HepG2 (cell line): Measurements from ENCODE around the gene GNRH2. TPM values are rescaled to one million over a fixed set of nuclear protein-coding genes. Genes with fewer than 3 reads are reported as not detected.
A peak's percentile ranks its signal among the peaks of the same experiment; 100 is the strongest.

ENCODE experiments used
- ATAC-seq: fragments of 200-7000 bp; cut with Tn5 transposase; 3 replicates; pipeline ENCODE4 v1.9.1; 2020; ENCODE audit warnings: mild to moderate bottlenecking, moderate library complexity
- BruUV-seq: library from RNA; stranded (reverse); fragments of 400-500 nt; replicated peaks from 2 replicates; lab custom pipeline; 2021; lab: Mats Ljungman, UMichigan
- CTCF ChIA-PET: fragments of 300-600 bp; formaldehyde crosslinking; extraction: SDS; loops from one replicate; lab custom pipeline; 2021; ENCODE audit warnings: low total read pairs, inconsistent platforms, low intra/inter-chr PET ratio; lab: Yijun Ruan, JAX
- POLR2A ChIA-PET: fragments of 350-600 bp; sonication (Branson Sonifier 250); formaldehyde crosslinking; loops from one replicate; lab custom pipeline; 2020; ENCODE audit warnings: antibody characterized with exemption, inconsistent platforms; lab: Yijun Ruan, JAX
- DNase-seq: peaks from one replicate; pipeline ENCODE4 v3.0.0-alpha.2; 2015; ENCODE audit warnings: low spot score
- FAIRE-seq: peaks from 3 replicates; lab custom pipeline; 2011; peaks lifted over from hg19 to GRCh38; lab: Jason Lieb, UNC
- H2AFZ ChIP-seq: one replicate; pipeline ENCODE4 v1.6.1; 2011; ENCODE audit warnings: low read length, inconsistent platforms
- H3K27ac ChIP-seq: fragments of 300-600 bp; 3 replicates; pipeline ENCODE4 v1.8.0; 2011; ENCODE audit warnings: mixed run types, mild to moderate bottlenecking, mixed read lengths, low read length, inconsistent platforms; ENCODE audit not compliant: insufficient read depth; ENCODE audit errors: extremely low read length
- H3K27me3 ChIP-seq, 2 experiments: fragments of 200-600 bp in 1 of 2; 2 replicates in 1 of 2; 3 replicates in 1 of 2; pipeline versions ENCODE4 v1.6.0 to v1.8.0; 2011; ENCODE audit warnings: low read length in 2 of 2, mild to moderate bottlenecking in 2 of 2, moderate library complexity in 2 of 2, inconsistent platforms in 1 of 2; ENCODE audit not compliant: insufficient read depth in 2 of 2, control insufficient read depth in 1 of 2
- H3K36me3 ChIP-seq, 2 experiments: fragments of 200-600 bp in 1 of 2; replicated peaks in 1 of 2; 2 replicates in 1 of 2; 3 replicates in 1 of 2; pipeline versions ENCODE4 v1.5.1 to v1.8.0; 2011; ENCODE audit warnings: low read length in 2 of 2, inconsistent platforms in 1 of 2; ENCODE audit not compliant: insufficient read depth in 2 of 2, control insufficient read depth in 1 of 2
- H3K4me1 ChIP-seq: 2 replicates; pipeline ENCODE4 v1.5.1; 2012; ENCODE audit warnings: low read length, inconsistent platforms; ENCODE audit not compliant: insufficient read depth
- H3K4me2 ChIP-seq: 2 replicates; pipeline ENCODE4 v1.6.0; 2011; ENCODE audit warnings: low read depth, low read length, inconsistent platforms
- H3K4me3 ChIP-seq, 3 experiments: fragments of 200-600 bp in 1 of 3; sonication (generic), shearing (Covaris generic) in 1 of 3; replicated peaks in 1 of 3; 2 replicates each; pipeline ENCODE4 v1.5.1; 2011 to 2016; ENCODE audit warnings: low read length in 3 of 3, inconsistent platforms in 2 of 3, low read depth in 2 of 3, mild to moderate bottlenecking in 2 of 3, control low read depth in 1 of 3, mixed read lengths in 1 of 3; ENCODE audit not compliant: insufficient read depth in 1 of 3
- H3K79me2 ChIP-seq: one replicate; pipeline ENCODE4 v1.6.1; 2011; ENCODE audit warnings: low read length, inconsistent platforms; ENCODE audit not compliant: insufficient read depth
- H3K9ac ChIP-seq: 2 replicates; pipeline ENCODE4 v1.6.0; 2011; ENCODE audit warnings: mild to moderate bottlenecking, low read depth, low read length, inconsistent platforms; ENCODE audit not compliant: insufficient read depth
- H3K9me3 ChIP-seq: 2 replicates; pipeline ENCODE4 v1.5.1; 2012; ENCODE audit warnings: mild to moderate bottlenecking, low read length
- H4K20me1 ChIP-seq: 2 replicates; pipeline ENCODE4 v1.6.0; 2011; ENCODE audit warnings: inconsistent platforms, mild to moderate bottlenecking, low read length, moderate library complexity; ENCODE audit not compliant: insufficient read depth
- FLYWCH1 ChIP-seq: sonication (generic); formaldehyde crosslinking; IDR thresholded peaks from 2 replicates; pipeline ENCODE4 v1.8.1; 2023; ENCODE audit warnings: mild to moderate bottlenecking, missing genetic modification reagents
- PAWR ChIP-seq: sonication (generic); formaldehyde crosslinking; IDR thresholded peaks from 2 replicates; pipeline ENCODE4 v1.4.0; 2020; ENCODE audit warnings: missing genetic modification reagents, mild to moderate bottlenecking, borderline replicate concordance
- TEAD3 ChIP-seq: optimal IDR thresholded peaks from 2 replicates; pipeline ENCODE3; 2016; ENCODE audit warnings: borderline replicate concordance
- YEATS2 ChIP-seq: sonication (generic); formaldehyde crosslinking; IDR thresholded peaks from 2 replicates; pipeline ENCODE4 v1.4.0; 2020; ENCODE audit warnings: missing genetic modification reagents, borderline replicate concordance
- ZNF543 ChIP-seq: sonication (generic); formaldehyde crosslinking; IDR thresholded peaks from 2 replicates; pipeline ENCODE4 v1.4.0; 2020; ENCODE audit warnings: mild to moderate bottlenecking, missing genetic modification reagents
- ZNF577 ChIP-seq: sonication (generic); formaldehyde crosslinking; IDR thresholded peaks from 2 replicates; pipeline ENCODE4 v1.4.0; 2020; ENCODE audit warnings: mild to moderate bottlenecking, low read depth, missing genetic modification reagents, borderline replicate concordance
- WGBS: methylation state at CpG from one replicate; pipeline ENCODE4 v1.1.6; 2017; ENCODE audit warnings: low lambda C conversion rate; 5-methylcytosine and 5-hydroxymethylcytosine counted together
- in situ Hi-C: cut with HindIII; loops from 2 replicates; pipeline ENCODE4 v1.10.0; 2017; ENCODE audit warnings: low pct_unique_long_range_greater_than_20kb; ENCODE audit not compliant: extremely low pct_ligation_motif_present
- intact Hi-C: fragments of 100-400 bp; cut with micrococcal nuclease; formaldehyde crosslinking; loops from one replicate; pipeline ENCODE4 v1.10.0; 2022; ENCODE audit not compliant: unreplicated experiment
- polyA plus RNA-seq, 8 experiments: library from polyadenylated mRNA; depleted of rRNA in 3 of 8; stranded (reverse) in 7 of 8; unstranded in 1 of 8; fragments of >200 nt; fragmentation: Illumina TruSeq in 4 of 8; extraction: Trizol in 4 of 8; gene quantifications; 2 replicates each; pipeline versions ENCODE4 v1.2.1 to v1.2.3, GENCODE V29; 2011 to 2016; ENCODE audit warnings: low read depth in 4 of 8, missing spikeins in 1 of 8, mixed read lengths in 1 of 8; ENCODE audit not compliant: insufficient read depth in 1 of 8
- total RNA-seq, 5 experiments: library from RNA; depleted of rRNA; stranded (reverse); fragments of >200 nt; fragmentation: Illumina TruSeq; extraction: Trizol; gene quantifications; 2 replicates each; pipeline ENCODE4 v1.2.3, GENCODE V29; 2016; ENCODE audit warnings: low read depth in 1 of 5
- TF ChIP-seq, protein P1 (sequence below): sonication (generic); formaldehyde crosslinking; IDR thresholded peaks from 2 replicates; pipeline ENCODE4 v1.5.1; 2020; ENCODE audit warnings: mild to moderate bottlenecking, missing genetic modification reagents, moderate library complexity

GNRH2 gene
- total and polyA plus RNA-seq, 2 of the 13 experiments (the other 11 are each of a cell fraction or from before 2014, with no cell fraction given): 0.28 TPM; not detected in 1

DNA sequence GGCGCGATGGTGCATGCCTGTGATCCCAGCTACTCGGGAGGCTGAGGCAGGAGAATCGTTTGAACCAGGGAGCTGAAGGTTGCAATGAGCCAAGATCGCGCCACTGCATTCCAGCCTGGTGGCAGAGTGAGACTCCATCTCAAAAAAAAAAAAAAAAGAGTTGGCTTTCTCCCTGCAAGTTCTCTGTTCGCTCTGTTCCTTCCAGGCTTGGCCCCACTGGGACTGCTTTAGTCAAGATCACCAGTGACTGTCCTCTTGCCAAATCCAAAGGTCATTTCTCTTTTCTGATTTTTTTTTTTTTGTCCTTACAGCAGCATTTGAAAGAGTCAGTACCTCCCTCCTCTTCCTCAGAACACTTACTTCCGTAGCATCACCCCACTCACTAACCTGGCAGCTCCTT lies 10.8 kb upstream of the GNRH2 start:
- no TSS peak for BruUV-seq
- Histone ChIP-seq H3K36me3 (peaks cover 46 to 68% of the 10 kb centered on the region in 2 experiments), H3K79me2 (no peaks in the 10 kb centered on the region), H3K9ac (no peak overlapping the region), H4K20me1 (no peaks in the 10 kb centered on the region), H2AFZ (no peak overlapping the region), H3K9me3 (no peaks in the 10 kb centered on the region), H3K27me3 (no peaks in the 10 kb centered on the region), H3K4me2 (no peak overlapping the region), H3K27ac (no peak overlapping the region), H3K4me1 (peaks cover 13% of the 10 kb centered on the region), H3K4me3 (no peak overlapping the region)
- ChIA-PET POLR2A (no interaction called here), CTCF (no interaction called here)
- intact Hi-C loops (no loop called here), in situ Hi-C loops (no loop called here)
- no peak for FAIRE-seq
- TF ChIP-seq TEAD3 (CRISPR knock-in tag) (peak; percentile 19), ZNF577 (CRISPR knock-in tag) (no peak), YEATS2 (CRISPR knock-in tag) (no peak)
- no peak for ATAC-seq
- DNase-seq: no peak
- 91% methylated on average over 8 of the region's 8 CpGs for WGBS

DNA sequence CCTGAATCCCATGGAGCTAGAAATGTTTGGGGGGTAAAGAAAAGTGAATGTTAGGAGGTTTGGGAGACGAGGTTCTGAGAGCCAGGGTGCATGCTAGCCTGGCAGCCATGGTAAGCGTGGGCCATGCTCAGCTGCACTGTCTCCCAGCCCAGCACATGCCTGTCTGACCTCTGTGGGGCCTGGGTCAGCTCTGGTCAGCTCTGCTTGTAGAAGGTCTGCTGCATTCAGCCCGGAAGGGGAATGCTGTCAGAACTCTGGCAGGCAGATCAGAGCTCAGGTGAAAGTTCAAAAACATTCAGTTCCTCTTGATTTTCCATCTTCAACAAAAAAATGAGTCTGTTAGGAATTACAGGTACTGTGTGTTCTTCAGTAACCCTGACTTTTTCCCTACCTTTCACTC lies 5.8 kb upstream of the GNRH2 start:
- CTCF ChIA-PET: no interaction called here
- Histone ChIP-seq H3K4me2 (no peak overlapping the region), H3K79me2 (no peaks in the 10 kb centered on the region), H3K4me1 (peaks cover 15% of the 10 kb centered on the region), H4K20me1 (no peaks in the 10 kb centered on the region), H3K36me3 (peaks cover 44 to 60% of the 10 kb centered on the region in 2 experiments), H3K27ac (no peak overlapping the region), H2AFZ (no peak overlapping the region), H3K27me3 (no peaks in the 10 kb centered on the region), H3K9me3 (no peaks in the 10 kb centered on the region), H3K4me3 (no peak overlapping the region), H3K9ac (no peak overlapping the region)
- FAIRE-seq (no peak), DNase-seq (no peak), ATAC-seq (peak; percentile 31; the same call in 2 of the 3 replicates)
- POLR2A ChIA-PET: no interaction called here
- intact Hi-C loops: no loop called here
- no peak for TF ChIP-seq PAWR (CRISPR knock-in tag)
- TF ChIP-seq ZNF543 (CRISPR knock-in tag): no peak
- TF ChIP-seq, protein P1, sequence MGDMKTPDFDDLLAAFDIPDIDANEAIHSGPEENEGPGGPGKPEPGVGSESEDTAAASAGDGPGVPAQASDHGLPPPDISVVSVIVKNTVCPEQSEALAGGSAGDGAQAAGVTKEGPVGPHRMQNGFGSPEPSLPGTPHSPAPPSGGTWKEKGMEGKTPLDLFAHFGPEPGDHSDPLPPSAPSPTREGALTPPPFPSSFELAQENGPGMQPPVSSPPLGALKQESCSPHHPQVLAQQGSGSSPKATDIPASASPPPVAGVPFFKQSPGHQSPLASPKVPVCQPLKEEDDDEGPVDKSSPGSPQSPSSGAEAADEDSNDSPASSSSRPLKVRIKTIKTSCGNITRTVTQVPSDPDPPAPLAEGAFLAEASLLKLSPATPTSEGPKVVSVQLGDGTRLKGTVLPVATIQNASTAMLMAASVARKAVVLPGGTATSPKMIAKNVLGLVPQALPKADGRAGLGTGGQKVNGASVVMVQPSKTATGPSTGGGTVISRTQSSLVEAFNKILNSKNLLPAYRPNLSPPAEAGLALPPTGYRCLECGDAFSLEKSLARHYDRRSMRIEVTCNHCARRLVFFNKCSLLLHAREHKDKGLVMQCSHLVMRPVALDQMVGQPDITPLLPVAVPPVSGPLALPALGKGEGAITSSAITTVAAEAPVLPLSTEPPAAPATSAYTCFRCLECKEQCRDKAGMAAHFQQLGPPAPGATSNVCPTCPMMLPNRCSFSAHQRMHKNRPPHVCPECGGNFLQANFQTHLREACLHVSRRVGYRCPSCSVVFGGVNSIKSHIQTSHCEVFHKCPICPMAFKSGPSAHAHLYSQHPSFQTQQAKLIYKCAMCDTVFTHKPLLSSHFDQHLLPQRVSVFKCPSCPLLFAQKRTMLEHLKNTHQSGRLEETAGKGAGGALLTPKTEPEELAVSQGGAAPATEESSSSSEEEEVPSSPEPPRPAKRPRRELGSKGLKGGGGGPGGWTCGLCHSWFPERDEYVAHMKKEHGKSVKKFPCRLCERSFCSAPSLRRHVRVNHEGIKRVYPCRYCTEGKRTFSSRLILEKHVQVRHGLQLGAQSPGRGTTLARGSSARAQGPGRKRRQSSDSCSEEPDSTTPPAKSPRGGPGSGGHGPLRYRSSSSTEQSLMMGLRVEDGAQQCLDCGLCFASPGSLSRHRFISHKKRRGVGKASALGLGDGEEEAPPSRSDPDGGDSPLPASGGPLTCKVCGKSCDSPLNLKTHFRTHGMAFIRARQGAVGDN (CRISPR knock-in tag): peak; percentile 59
- 0 out of 2 replicates have a peak, but pooled peaks have one; percentile 1 for TF ChIP-seq FLYWCH1
- in situ Hi-C loops: no loop called here
- no TSS peak for BruUV-seq
- 92% methylated on average over 3 of the region's 3 CpGs for WGBS
